ENCODE results near the gene FUT8.
"Not testable (repeated sequence)": the region's sequence is repeated elsewhere in the genome, so short reads cannot be mapped to it uniquely, and the experiment has no call there.

The FUT8 gene

GRCh38 chr14:65627315-65627714, 214.8 kb downstream of the FUT8 start:
- no peak for DNase-seq

- no peak for DNase-seq
Observed at GRCh38 chr14:65628664-65629063, 216.1 kb downstream of the FUT8 start.

- no peak for DNase-seq
Observed at GRCh38 chr14:65631040-65631439, 218.5 kb downstream of the FUT8 start.

DNA sequence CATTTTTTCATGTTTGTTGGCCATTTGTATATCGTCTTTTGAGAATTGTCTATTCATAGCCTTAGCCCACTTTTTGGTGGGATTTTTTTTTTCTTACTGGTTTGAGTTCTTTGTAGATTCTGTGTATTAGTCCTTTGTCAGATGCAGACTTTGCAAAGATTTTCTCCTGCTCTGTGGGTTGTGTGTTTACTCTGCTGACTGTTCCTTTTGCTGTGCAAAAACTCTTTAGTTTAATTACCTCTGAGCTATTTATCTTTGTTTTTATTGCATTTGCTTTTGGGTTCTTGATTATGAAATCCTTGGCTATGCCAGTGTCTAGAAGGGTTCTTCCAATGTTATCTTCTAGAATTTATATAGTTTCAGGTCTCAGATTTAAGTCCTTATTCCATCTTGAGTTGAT, 220.0 kb downstream of the FUT8 start:
- no peak for DNase-seq

- DNase-seq: not testable (repeated sequence)
Observed at GRCh38 chr14:65633666-65634065, 221.1 kb downstream of the FUT8 start.

DNA sequence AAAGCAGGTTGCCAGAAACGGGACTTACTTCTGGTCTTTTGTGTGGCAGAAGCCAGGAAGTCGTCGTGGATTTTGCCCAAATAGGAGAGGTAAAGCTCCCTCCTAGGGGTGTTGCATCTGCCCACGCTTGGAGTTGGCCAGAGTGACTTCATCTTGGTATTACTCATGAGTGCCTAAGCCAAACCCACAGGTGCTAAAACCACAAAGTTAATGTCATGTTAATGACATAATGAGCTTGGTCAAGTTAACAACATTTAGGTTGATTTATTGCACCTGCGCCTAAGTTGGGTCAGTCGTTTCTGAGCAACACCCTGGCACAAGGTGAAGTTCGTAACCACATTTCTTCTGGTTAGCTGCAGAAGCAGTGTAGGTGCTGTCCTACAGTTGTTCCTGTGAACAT, 225.2 kb downstream of the FUT8 start:
- no peak for DNase-seq

- no peak for DNase-seq
Observed at GRCh38 chr14:65639216-65639615, 226.7 kb downstream of the FUT8 start.

- DNase-seq: no peak
Observed at GRCh38 chr14:65650826-65651225, 238.3 kb downstream of the FUT8 start.

GRCh38 chr14:65656554-65656953, 244.0 kb downstream of the FUT8 start:
- DNase-seq: no peak

GRCh38 chr14:65658202-65658601, 245.7 kb downstream of the FUT8 start:
- no peak for DNase-seq

DNA sequence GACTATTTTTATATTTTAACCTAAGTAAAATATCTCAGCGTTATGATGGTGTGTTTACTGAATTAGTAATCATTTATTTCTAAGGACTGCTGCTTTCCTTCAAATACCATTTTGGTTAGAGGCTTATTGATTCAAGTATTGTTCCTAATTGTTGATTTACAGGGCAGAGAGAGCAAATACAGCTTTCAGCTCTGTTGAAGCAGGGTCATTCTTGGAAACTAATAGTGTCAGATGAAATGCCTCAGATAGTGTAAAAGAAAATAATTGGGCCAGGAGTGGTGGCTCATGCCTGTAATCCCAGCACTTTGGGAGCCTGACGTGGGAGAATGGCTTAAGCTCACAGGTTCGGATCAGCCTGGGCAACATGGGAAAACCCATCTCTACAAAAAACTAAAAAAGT, 249.3 kb downstream of the FUT8 start:
- DNase-seq: no peak

- DNase-seq: no peak
Observed at GRCh38 chr14:65664436-65664835, 251.9 kb downstream of the FUT8 start.

- no peak for DNase-seq
Observed at GRCh38 chr14:65676361-65677014, 264.0 kb downstream of the FUT8 start.

GRCh38 chr14:65685572-65685971, 273.0 kb downstream of the FUT8 start:
- no peak for DNase-seq

- no peak for DNase-seq
Observed at GRCh38 chr14:65686761-65687160, 274.2 kb downstream of the FUT8 start.

DNA sequence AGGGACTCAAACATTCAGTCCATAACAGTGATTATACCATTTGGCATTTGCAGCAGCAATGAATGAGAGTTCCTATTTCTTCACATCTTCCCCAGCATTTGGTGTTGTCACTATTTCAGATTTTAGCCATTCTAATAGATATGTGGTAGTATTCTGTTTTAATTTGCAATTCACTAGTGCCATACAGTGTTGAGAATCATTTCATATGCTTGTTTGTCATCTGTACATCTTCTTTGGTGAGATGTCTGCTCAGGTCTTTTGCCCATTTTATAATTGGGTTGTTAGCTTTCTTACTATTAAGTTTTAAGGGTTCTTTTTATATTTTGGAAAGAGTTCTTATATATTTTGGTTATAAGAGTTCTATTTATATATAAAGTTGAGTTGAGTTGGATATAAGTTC, 276.5 kb downstream of the FUT8 start:
- no peak for DNase-seq

- not testable (repeated sequence) for DNase-seq
Observed at GRCh38 chr14:65692566-65692965, 280.0 kb downstream of the FUT8 start.

- DNase-seq: no peak
Observed at GRCh38 chr14:65696801-65697200, 284.3 kb downstream of the FUT8 start.

- no peak for DNase-seq
Observed at GRCh38 chr14:65703521-65703920, 291.0 kb downstream of the FUT8 start.

GRCh38 chr14:65703996-65704395, 291.5 kb downstream of the FUT8 start:
- DNase-seq: no peak

DNA sequence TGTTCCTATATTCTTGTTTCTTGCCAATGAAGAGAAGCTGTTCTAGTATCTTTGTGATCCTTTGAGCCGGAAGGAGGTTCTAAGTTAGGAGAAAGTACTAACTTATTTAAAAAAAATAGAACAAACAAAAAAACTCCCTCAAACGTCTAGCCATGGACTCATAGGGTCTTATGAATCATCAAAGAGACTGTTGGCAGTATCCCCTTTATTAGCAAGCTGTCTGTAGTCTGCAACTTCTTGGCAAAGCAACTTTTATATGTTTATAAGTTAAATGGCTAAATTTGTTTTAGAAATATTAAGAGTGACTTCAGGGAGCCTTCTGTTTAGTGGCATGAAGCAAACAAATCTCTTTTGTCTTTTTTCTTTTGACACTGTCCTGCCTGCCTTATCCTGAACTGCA, 291.9 kb downstream of the FUT8 start:
- DNase-seq: no peak

DNA sequence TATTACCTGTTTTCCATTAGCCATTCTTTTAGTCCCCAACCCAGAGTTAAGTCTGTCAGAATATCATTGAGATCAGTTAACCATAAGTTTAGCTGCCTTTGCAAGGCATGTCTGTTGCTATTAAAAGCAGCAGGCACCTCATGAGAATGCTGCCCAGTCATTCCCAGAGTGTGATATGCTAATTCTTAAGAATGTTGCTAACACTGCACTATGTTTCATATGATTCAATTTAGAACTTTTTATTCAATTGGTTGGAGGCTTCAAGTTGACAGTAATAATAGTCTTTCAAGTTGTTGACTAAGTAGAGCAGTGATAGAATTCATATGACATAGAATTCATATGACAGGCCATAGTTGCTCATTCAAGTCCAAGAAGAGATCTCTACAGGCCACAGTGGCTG, 292.3 kb downstream of the FUT8 start:
- DNase-seq: no peak

- no peak for DNase-seq
Observed at GRCh38 chr14:65709576-65709975, 297.0 kb downstream of the FUT8 start.

DNA sequence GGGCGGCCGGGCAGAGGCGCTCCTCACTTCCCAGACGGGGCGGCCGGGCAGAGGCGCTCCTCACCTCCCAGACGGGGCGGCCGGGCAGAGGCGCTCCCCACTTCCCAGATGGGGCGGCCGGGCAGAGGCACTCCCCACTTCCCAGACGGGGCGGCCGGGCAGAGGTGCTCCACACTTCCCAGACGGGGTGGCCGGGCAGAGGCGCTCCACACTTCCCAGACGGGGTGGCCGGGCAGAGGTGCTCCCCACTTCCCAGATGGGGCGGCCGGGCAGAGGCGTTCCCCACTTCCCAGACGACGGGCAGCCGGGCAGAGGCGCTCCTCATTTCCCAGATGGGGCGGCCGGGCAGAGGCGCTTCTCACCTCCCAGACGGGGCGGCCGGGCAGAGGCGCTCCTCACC, 304.3 kb downstream of the FUT8 start:
- DNase-seq: not testable (repeated sequence)

DNA sequence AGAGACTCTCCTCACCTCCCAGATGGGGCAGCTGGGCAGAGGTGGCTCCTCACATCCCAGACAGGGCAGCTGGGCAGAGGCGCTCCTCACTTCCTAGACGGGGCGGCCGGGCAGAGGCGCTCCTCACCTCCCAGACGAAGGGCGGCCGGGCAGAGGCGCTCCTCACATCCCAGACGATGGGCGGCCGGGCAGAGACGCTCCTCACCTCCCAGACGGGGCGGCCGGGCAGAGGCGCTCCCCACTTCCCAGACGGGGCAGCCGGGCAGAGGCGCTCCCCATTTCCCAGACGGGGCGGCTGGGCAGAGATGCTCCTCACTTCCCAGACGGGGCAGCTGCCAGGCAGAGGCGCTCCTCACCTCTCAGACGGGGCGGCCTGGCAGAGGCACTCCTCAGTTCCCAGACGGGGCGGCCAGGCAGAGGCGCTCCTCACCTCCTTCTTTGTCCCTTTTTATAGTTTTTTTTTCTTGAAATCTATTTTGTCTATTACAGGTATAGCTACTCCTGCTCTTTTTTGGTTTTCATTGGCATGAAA, 304.9 kb downstream of the FUT8 start:
- not testable (repeated sequence) for DNase-seq
